A673 (cell line): ENCODE measurements around the gene RSL1D1. TPM values are rescaled to one million over a fixed set of nuclear protein-coding genes. Genes with fewer than 3 reads are reported as not detected.
"Not testable (repeated sequence)": the region's sequence is repeated elsewhere in the genome, so short reads cannot be mapped to it uniquely, and the experiment has no call there.

Experiments used
- BruUV-seq: library from RNA; stranded (reverse); fragments of 400-500 nt; replicated peaks from 2 replicates; lab custom pipeline; 2021; lab: Mats Ljungman, UMichigan
- CTCF ChIA-PET: fragments of 300-600 bp; sonication (Branson Sonifier 250); formaldehyde crosslinking; loops from one replicate; lab custom pipeline; 2022; ENCODE audit warnings: antibody characterized with exemption; lab: Charles Lee
- POLR2A ChIA-PET: fragments of 300-600 bp; sonication (Branson Sonifier 250); formaldehyde crosslinking; loops from one replicate; lab custom pipeline; 2022; ENCODE audit warnings: antibody characterized with exemption; ENCODE audit not compliant: low non-redundant PET; lab: Charles Lee
- DNase-seq: peaks from one replicate; pipeline ENCODE4 v3.0.0-alpha.2; 2015; ENCODE audit warnings: low spot score
- H3K27ac ChIP-seq: fragments of 200-600 bp; sonication (generic); 2 replicates; pipeline ENCODE4 v1.5.1; 2016; ENCODE audit warnings: mixed run types, low read depth, mild to moderate bottlenecking, mixed read lengths, antibody characterized with exemption, low read length; ENCODE audit not compliant: poor library complexity, severe bottlenecking
- H3K27me3 ChIP-seq: fragments of 200-600 bp; sonication (generic); replicated peaks from 2 replicates; pipeline ENCODE4 v1.6.1; 2017; ENCODE audit warnings: mixed run types, low read depth, mild to moderate bottlenecking, mixed read lengths, antibody characterized with exemption, low read length; ENCODE audit not compliant: insufficient read depth, poor library complexity
- H3K36me3 ChIP-seq: fragments of 200-600 bp; sonication (generic); 2 replicates; pipeline ENCODE4 v1.6.1; 2016; ENCODE audit warnings: mixed run types, mild to moderate bottlenecking, mixed read lengths, antibody characterized with exemption, low read length; ENCODE audit not compliant: insufficient read depth, poor library complexity, severe bottlenecking
- H3K4me1 ChIP-seq: fragments of 200-600 bp; sonication (generic); 2 replicates; pipeline ENCODE4 v1.6.1; 2017; ENCODE audit warnings: mixed run types, mild to moderate bottlenecking, mixed read lengths, antibody characterized with exemption, low read length; ENCODE audit not compliant: insufficient read depth, poor library complexity, severe bottlenecking
- H3K4me3 ChIP-seq: fragments of 200-600 bp; sonication (generic); 2 replicates; pipeline ENCODE4 v1.5.1; 2016; ENCODE audit warnings: low read depth, mixed run types, mild to moderate bottlenecking, mixed read lengths, low read length; ENCODE audit not compliant: poor library complexity, severe bottlenecking
- H3K9me3 ChIP-seq: fragments of 200-600 bp; sonication (generic); 2 replicates; pipeline ENCODE4 v1.6.1; 2016; ENCODE audit warnings: mixed run types, low read depth, mild to moderate bottlenecking, mixed read lengths, antibody characterized with exemption, low read length; ENCODE audit not compliant: poor library complexity, severe bottlenecking
- EZH2 ChIP-seq: fragments of 200-600 bp; sonication (generic); IDR thresholded peaks from 2 replicates; pipeline ENCODE4 v1.6.1; 2017; ENCODE audit warnings: borderline replicate concordance, low read depth, mild to moderate bottlenecking, mixed read lengths, antibody characterized with exemption, low read length; ENCODE audit not compliant: poor library complexity, severe bottlenecking
- intact Hi-C: fragments of 100-400 bp; cut with micrococcal nuclease; formaldehyde crosslinking; loops from one replicate; pipeline ENCODE4 v1.10.0; 2022; ENCODE audit not compliant: unreplicated experiment
- total RNA-seq: library from RNA; stranded (reverse); gene quantifications from 2 replicates; pipeline ENCODE4 v1.2.3, GENCODE V29; 2021
- TF ChIP-seq, protein P1 (sequence below): fragments of 300-800, 200-600 bp; sonication (generic); conservative IDR thresholded peaks from 2 replicates; pipeline ENCODE4 v1.5.1; 2017; ENCODE audit warnings: low read depth, mild to moderate bottlenecking, antibody characterized with exemption, low read length, moderate library complexity, mixed read lengths

The RSL1D1 gene
- total RNA-seq, 1 experiment from 2014 or later: 365 TPM

DNA sequence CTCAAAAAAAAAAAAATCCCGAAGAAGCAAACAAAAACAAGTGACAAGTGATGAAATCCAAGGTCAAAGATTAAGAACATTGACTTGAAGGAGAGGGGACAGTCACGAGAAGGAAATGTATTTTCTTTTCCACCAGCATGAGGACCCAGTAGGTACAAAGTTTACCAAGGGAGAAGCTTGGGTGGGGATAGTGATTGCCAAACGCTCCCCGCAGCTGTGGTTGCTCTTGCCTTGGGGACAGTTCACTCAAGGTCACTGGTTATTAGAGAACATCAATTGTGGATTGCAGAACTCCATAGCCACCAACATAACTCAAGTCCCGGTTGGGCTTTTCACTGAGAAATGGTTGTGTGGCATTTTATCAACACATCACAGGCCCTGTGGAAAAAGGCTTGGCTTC is 27.0 kb downstream of the RSL1D1 start:
- ChIA-PET POLR2A (interaction anchor here (0.7 kb wide), 1 partner anchor 27 kb away, joined by 7 read pairs; the partner anchor contains the start of gene ZC3H7A), CTCF (no interaction called here)
- no peak for TF ChIP-seq EZH2
- TF ChIP-seq, protein P1, sequence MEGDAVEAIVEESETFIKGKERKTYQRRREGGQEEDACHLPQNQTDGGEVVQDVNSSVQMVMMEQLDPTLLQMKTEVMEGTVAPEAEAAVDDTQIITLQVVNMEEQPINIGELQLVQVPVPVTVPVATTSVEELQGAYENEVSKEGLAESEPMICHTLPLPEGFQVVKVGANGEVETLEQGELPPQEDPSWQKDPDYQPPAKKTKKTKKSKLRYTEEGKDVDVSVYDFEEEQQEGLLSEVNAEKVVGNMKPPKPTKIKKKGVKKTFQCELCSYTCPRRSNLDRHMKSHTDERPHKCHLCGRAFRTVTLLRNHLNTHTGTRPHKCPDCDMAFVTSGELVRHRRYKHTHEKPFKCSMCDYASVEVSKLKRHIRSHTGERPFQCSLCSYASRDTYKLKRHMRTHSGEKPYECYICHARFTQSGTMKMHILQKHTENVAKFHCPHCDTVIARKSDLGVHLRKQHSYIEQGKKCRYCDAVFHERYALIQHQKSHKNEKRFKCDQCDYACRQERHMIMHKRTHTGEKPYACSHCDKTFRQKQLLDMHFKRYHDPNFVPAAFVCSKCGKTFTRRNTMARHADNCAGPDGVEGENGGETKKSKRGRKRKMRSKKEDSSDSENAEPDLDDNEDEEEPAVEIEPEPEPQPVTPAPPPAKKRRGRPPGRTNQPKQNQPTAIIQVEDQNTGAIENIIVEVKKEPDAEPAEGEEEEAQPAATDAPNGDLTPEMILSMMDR: no peak
- H3K36me3 ChIP-seq: no peaks in the 10 kb centered on the region
- H3K4me1 ChIP-seq: no peaks in the 10 kb centered on the region
- BruUV-seq: no TSS peak
- no peak overlapping the region for H3K4me3 ChIP-seq
- H3K27ac ChIP-seq: no peak overlapping the region
- H3K27me3 ChIP-seq: no peaks in the 10 kb centered on the region
- H3K9me3 ChIP-seq: no peaks in the 10 kb centered on the region
- intact Hi-C loops: no loop called here
- no peak for DNase-seq

DNA sequence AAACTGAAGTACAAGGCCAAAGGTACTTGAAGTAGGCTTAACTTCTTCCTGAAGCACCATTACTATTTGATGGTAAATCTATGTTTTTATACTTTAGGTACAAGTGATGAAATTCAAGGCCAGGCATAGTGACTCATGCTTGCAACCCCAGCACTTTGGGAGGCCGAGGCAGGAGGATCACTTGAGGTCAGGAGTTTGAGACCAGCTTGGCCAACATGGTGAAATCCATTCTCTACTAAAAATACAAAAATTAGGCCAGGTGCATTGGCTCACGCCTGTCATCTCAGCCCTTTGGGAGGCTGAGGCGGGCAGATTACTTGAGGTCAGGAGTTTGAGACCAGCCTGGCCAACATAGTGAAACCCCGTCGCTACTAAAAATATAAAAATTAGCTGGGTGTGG is 27.7 kb downstream of the RSL1D1 start:
- POLR2A ChIA-PET, H3K9me3 ChIP-seq, H3K36me3 ChIP-seq, CTCF ChIA-PET, intact Hi-C loops, DNase-seq, H3K4me1 ChIP-seq, BruUV-seq, H3K27me3 ChIP-seq, H3K4me3 ChIP-seq, H3K27ac ChIP-seq: not testable (repeated sequence)

DNA sequence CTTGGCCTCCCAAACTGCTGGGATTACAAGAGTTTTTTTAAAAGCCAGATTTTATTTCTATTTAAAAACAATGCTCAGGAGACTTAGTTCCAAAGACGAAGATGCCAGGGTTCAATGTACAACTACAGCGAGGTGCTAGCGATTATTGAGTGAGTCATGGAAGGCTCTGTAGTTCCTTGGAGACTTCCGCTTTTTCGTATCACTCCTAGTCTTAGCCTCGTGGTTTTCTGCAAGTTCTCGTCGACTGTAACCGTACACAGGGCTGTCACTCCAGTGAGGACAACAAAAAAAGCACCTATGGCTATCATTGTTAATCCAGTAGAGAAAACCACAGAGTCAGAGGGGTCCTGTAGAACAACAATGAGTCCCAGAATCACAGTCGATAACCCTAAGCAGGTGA is 31.5 kb downstream of the RSL1D1 start:
- intact Hi-C loops: loop anchor here (10.0 kb wide), 2 partner anchors 175 to 855 kb away; no protein-coding TSS in a partner anchor
- TF ChIP-seq, protein P1: no peak
- TF ChIP-seq EZH2: no peak

DNA sequence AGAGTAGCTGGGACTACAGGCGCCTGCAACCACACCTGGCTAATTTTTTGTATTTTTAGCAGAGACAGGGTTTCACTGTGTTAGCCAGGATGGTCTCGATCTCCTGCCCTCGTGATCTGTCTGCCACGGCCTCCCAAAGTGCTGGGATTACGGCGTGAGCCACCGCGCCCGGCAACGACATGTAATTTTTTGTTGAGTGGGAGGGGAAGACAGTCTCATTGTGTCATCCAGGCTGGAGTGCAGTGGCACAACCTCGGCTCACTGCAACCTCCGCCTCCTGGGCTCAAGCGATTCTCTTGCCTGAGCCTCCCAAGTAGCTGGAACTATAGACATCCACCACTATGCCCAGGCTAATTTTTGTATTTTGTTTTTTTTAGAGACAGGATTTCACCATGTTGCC is 32.4 kb downstream of the RSL1D1 start:
- H3K9me3 ChIP-seq, CTCF ChIA-PET, H3K27me3 ChIP-seq, DNase-seq, H3K27ac ChIP-seq, H3K4me1 ChIP-seq, H3K36me3 ChIP-seq, BruUV-seq, POLR2A ChIA-PET, H3K4me3 ChIP-seq: not testable (repeated sequence)
- intact Hi-C loops: loop anchor here (10.0 kb wide), 2 partner anchors 174 to 854 kb away; no protein-coding TSS in a partner anchor

More for the DNA sequence above, 31.5 kb downstream of the RSL1D1 start:
- Histone ChIP-seq H3K9me3 (no peaks in the 10 kb centered on the region), H3K27ac (no peak overlapping the region), H3K27me3 (no peaks in the 10 kb centered on the region), H3K4me3 (no peak overlapping the region), H3K36me3 (no peaks in the 10 kb centered on the region), H3K4me1 (no peaks in the 10 kb centered on the region)
- DNase-seq: no peak
- BruUV-seq: no TSS peak
- POLR2A ChIA-PET: no interaction called here
- CTCF ChIA-PET: no interaction called here
